Spinal cord (tissue), 10 donors: Measurements from ENCODE around the gene CST9. TPM values are rescaled to one million over a fixed set of nuclear protein-coding genes. Genes with fewer than 3 reads are reported as not detected.
A peak's percentile ranks its signal among the peaks of the same experiment; 100 is the strongest.

Experiments used
- DNase-seq, 6 donors: peaks; one replicate each; pipeline versions ENCODE4 v3.0.0 to v3.0.0-alpha.2; 2013 to 2015; ENCODE audit warnings: low spot score in 6 of 6, low read depth in 4 of 6
- H3K27ac ChIP-seq: one replicate; pipeline ENCODE4 v1.5.1; 2013; ENCODE audit warnings: low read depth, low read length, control low read depth
- H3K27me3 ChIP-seq: one replicate; pipeline ENCODE4 v1.6.1; 2013; ENCODE audit warnings: low read length; ENCODE audit not compliant: control insufficient read depth, insufficient read depth
- H3K36me3 ChIP-seq: one replicate; pipeline ENCODE4 v1.6.1; 2013; ENCODE audit warnings: low read length; ENCODE audit not compliant: control insufficient read depth, insufficient read depth
- H3K4me1 ChIP-seq: one replicate; pipeline ENCODE4 v1.6.1; 2013; ENCODE audit warnings: low read length; ENCODE audit not compliant: control insufficient read depth, insufficient read depth
- H3K4me3 ChIP-seq: one replicate; pipeline ENCODE4 v1.5.1; 2013; ENCODE audit warnings: low read depth, low read length, control low read depth
- H3K9me3 ChIP-seq: one replicate; pipeline ENCODE4 v1.6.1; 2013; ENCODE audit warnings: low read length; ENCODE audit not compliant: control insufficient read depth, insufficient read depth
- WGBS: methylation state at CpG from one replicate; pipeline ENCODE4 v1.1.5; 2013; ENCODE audit warnings: missing lambda C conversion rate; ENCODE audit not compliant: insufficient coverage; 5-methylcytosine and 5-hydroxymethylcytosine counted together
- long read RNA-seq, 4 donors: transcript quantifications; one replicate each; lab custom pipeline, GENCODE V29; 2026
- polyA plus RNA-seq, 2 donors: library from polyadenylated mRNA; unstranded; fragments of 120-200 nt; gene quantifications; one replicate each; pipeline ENCODE4 v1.2.1, GENCODE V29; 2013; ENCODE audit not compliant: insufficient read length in 2 of 2
- total RNA-seq, 2 donors: library from RNA; depleted of rRNA in 1 of 2; stranded (reverse); fragments of 120-200 nt in 1 of 2; fragments of >200 nt in 1 of 2; gene quantifications; one replicate each; pipeline versions ENCODE4 v1.2.3 to v1.2.4, GENCODE V29; 2013 to 2014
- donor health status: healthy.

Gene CST9, protein sequence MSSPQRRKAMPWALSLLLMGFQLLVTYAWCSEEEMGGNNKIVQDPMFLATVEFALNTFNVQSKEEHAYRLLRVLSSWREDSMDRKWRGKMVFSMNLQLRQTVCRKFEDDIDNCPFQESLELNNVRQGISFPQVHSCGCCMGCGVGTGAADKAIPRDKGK
- total RNA-seq (not detected), polyA plus RNA-seq (not detected)
- long read RNA-seq, donor 1, result 0 reads
- long read RNA-seq, donor 2, result 0 reads
- long read RNA-seq, donor 3, result 0 reads
- long read RNA-seq, donor 4, result 0 reads

DNA sequence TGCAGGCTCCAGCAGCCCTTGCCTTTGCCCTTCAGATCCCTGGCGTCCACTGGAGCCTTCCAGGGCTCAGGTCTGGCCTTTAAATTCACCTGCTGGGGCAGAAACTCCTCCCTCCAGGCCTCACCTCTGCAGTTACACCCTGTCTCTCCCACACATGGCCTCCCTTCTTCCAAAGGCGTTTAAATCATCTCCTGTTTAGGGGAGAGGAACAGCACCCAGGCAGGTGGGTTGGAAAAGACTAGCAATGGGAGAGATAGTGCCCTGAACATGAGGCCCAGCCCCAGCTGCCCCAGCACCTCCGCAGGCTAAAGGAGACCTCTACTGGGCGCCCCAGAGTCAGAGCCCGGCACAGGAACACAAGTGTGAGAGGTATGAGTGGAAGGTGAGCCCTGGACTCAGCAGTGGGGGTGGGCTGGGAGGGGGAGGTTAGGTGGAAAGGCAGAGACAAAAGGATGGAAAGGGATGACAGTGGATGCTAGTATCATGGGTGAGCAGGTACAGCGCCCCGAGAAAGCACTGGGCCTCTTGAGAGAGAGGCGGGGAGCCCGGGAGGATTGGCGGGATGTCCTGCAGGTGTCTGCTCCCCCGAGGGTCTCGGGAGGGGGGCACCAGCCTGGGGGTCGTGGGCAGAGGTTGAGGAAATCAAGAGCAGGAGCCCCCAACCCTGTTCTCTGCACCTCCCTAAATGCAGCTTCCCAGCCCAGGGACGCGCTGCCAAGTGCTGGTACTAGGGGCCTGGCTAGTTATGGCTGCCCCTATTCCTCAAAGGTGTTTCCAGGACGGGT is at the start of gene CST9:
Gene CST9 (minus strand): TSS at position 51 of the 785 bp plus-strand sequence. CDS start 53 bp downstream, outside the sequence.
- H3K27me3 ChIP-seq, result no peaks in the 10 kb centered on the region
- H3K27ac ChIP-seq, result no peak within 1 kb of the TSS
- DNase-seq, result no peak
- no peaks in the 10 kb centered on the region for H3K9me3 ChIP-seq
- H3K4me1 ChIP-seq, result peaks cover 31% of the 10 kb centered on the region
- no peak within 1 kb of the TSS for H3K4me3 ChIP-seq
- no peaks in the 10 kb centered on the region for H3K36me3 ChIP-seq
- 76% methylated on average over 14 of the region's 16 CpGs for WGBS

DNA sequence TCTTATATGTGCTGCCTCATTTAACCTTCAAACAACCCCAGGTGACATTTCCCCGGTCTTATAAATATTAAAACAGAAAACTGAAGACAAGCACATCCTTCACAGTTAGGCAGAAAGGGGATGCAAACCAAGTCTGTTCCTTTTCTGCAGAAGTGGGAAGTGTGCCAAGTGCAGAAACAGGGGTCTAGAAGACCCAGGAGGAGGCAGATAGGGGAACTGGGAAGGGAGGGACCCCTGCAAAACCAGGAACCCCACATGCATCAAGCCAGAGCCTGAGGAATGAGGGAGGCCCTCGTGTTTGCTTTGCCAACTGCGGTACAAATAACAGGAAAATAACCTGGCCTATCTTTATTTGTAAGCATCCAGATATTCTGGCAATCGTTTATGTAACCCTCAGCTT is 49.0 kb upstream of the CST9 start:
- H3K27me3 ChIP-seq, result no peaks in the 10 kb centered on the region
- H3K4me1 ChIP-seq, result peaks cover 41% of the 10 kb centered on the region
- 33% methylated on average over 3 of the region's 4 CpGs for WGBS
- peak in 1 of 6 donors; percentile 31 for DNase-seq
- H3K4me3 ChIP-seq, result no peak overlapping the region
- peak overlapping the region; percentile 4 for H3K27ac ChIP-seq
- H3K36me3 ChIP-seq, result no peaks in the 10 kb centered on the region
- no peaks in the 10 kb centered on the region for H3K9me3 ChIP-seq

DNA sequence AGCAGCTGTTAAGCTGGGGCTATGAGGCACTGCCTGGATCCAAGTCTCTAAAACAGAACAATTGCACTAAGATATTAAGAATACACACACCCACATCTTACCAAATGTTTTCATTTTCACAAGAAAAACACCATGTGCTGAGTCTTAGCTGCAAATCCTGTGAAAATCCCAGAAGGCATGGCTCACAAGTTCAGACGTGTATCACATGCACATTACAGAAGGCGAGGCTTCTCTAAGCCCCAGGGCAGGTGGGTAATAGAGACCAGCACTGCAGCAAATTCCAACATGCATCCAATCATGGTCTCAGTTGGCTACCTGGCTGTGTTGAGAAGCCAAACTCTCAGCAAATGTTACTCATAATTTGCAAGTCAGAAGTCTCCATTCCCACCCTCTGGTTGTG is 48.3 kb upstream of the CST9 start:
- WGBS, result 75% methylated on average over 2 of the region's 2 CpGs
- Histone ChIP-seq H3K36me3 (no peaks in the 10 kb centered on the region), H3K27ac (peak overlapping the region; percentile 4), H3K9me3 (no peaks in the 10 kb centered on the region), H3K4me3 (no peak overlapping the region), H3K4me1 (peaks cover 41% of the 10 kb centered on the region), H3K27me3 (no peaks in the 10 kb centered on the region)
- DNase-seq, result no peak

DNA sequence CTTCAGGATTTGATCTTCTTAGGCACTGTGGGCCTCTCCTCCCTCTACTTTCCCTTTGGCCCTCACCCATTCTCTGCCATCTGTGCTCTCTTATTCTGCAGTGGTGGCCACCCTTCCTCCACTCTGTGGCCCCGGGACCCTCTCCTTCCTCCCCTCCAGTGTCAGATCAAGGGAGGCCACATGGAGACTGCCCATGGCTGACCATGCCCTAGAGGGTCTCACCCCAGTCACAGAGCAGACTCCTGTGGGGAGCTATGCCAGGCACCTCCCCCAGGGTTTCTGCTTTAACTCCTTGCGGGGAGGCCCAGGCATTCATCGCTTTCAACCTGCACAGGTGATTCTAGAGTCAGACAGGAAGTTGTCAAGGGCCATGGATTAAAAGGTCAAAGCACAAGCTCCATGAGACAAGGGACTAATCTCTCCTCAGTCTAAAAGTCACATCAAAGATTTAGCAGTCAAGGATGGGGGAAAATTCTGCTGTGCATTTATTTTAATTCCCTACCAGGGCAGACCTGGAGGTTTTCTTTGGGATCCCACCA is 47.8 kb upstream of the CST9 start:
- DNase-seq, result no peak
- Histone ChIP-seq H3K9me3 (no peaks in the 10 kb centered on the region), H3K36me3 (no peaks in the 10 kb centered on the region), H3K27me3 (no peaks in the 10 kb centered on the region), H3K27ac (no peak overlapping the region), H3K4me1 (peaks cover 41% of the 10 kb centered on the region), H3K4me3 (no peak overlapping the region)
- WGBS, result 94% methylated on average over 3 of the region's 3 CpGs

DNA sequence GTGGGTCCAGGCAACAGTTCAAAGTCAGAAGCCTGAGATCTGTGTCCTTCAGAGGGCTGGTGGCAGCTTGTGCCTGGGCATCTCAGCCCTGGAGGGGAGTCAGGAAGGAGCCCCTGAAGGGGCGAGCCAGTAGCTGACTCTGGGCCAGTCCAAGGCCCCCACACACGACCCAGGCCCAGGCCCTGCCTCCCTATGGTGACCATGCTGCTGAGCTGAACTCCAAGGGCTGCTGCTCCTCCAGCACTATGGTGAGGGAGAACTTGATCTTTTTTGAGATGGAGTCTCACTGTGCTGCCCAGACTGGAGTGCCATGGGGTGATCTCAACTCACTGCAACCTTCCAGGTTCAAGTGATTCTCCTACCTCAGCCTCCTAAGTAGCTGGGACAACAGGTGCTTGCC is 47.2 kb upstream of the CST9 start:
- DNase-seq, result no peak
- no peaks in the 10 kb centered on the region for H3K9me3 ChIP-seq
- 81% methylated on average over 2 of the region's 2 CpGs for WGBS
- H3K4me3 ChIP-seq, result no peak overlapping the region
- H3K27me3 ChIP-seq, result no peaks in the 10 kb centered on the region
- H3K36me3 ChIP-seq, result no peaks in the 10 kb centered on the region
- no peak overlapping the region for H3K27ac ChIP-seq
- peaks cover 41% of the 10 kb centered on the region for H3K4me1 ChIP-seq

DNA sequence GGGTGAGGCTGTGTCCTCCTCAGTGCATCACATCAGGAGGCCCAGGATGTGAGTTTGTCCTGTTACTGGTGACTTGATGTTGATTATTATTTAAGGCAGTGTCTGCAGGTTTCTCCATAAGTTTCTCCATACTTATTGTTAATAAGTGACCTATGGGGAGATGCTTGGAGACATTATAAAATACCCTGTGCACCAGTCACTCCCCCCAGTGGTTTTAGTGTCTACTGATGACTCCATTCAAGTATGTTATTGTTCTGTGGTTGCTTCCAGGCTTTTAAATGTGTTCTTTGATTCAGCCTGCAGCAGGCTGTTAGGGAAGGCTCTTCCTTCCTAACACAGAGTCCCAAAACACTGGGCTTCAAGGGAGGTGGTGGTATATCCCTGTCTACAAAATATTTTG is 46.7 kb upstream of the CST9 start:
- Histone ChIP-seq H3K4me3 (no peak overlapping the region), H3K9me3 (no peaks in the 10 kb centered on the region), H3K27me3 (no peaks in the 10 kb centered on the region), H3K4me1 (peaks cover 40% of the 10 kb centered on the region), H3K27ac (no peak overlapping the region), H3K36me3 (no peaks in the 10 kb centered on the region)
- DNase-seq, result no peak

DNA sequence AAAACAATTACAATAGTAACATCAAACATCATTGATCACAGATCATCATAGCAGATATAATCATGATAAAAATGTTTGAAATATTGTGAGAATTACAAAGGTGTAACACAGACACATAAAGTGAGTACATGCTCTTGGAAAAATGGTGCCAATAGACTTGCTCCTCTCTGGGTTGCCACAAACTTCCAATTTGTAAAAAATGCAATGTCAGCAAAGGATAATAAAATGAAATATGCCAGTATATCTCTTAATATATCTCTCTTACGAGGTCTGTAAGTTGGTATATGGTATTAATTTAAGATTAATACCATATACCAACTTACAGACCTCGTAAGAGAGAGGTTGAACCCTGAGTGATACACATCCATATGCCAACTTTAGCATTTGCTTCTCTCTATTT is 45.4 kb upstream of the CST9 start:
- no peaks in the 10 kb centered on the region for H3K9me3 ChIP-seq
- H3K4me1 ChIP-seq, result peaks cover 31% of the 10 kb centered on the region
- no peak overlapping the region for H3K4me3 ChIP-seq
- no peaks in the 10 kb centered on the region for H3K36me3 ChIP-seq
- H3K27me3 ChIP-seq, result no peaks in the 10 kb centered on the region
- no peak for DNase-seq
- WGBS, result no CpG with 5 or more reads among the region's 2 CpGs
- H3K27ac ChIP-seq, result no peak overlapping the region

DNA sequence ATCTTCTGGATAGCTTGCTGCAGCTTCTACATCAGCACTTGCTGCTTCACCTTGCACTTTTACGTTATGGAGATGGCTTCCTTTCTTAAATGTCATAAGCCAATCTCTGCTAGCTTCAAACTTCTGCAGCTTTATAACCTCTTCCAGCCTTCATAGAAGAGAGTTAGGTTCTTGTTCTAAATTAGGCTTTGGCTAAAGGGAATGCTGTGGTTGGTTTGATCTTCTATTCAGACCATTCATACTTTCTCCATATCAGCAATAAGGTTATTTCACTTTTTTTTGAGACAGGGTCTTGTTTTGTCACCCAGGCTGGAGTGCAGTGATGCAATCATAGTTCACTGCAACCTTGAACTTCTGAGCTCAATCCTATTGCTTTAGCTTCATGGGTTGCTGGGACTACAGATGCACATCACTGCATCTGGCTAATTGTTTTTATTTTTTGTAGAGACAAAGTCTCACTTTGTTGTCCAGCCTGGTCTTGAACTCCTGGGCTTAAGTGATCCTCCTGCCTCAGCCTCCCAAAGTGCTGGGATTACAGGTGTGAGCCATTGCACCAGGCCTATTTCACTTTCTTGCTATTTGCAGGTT is 44.2 kb upstream of the CST9 start:
- no CpG with 5 or more reads among the region's 1 CpG for WGBS
- Histone ChIP-seq H3K27me3 (no peaks in the 10 kb centered on the region), H3K9me3 (no peaks in the 10 kb centered on the region), H3K36me3 (no peaks in the 10 kb centered on the region), H3K4me1 (peaks cover 23% of the 10 kb centered on the region), H3K4me3 (no peak overlapping the region), H3K27ac (no peak overlapping the region)
- DNase-seq, result no peak

DNA sequence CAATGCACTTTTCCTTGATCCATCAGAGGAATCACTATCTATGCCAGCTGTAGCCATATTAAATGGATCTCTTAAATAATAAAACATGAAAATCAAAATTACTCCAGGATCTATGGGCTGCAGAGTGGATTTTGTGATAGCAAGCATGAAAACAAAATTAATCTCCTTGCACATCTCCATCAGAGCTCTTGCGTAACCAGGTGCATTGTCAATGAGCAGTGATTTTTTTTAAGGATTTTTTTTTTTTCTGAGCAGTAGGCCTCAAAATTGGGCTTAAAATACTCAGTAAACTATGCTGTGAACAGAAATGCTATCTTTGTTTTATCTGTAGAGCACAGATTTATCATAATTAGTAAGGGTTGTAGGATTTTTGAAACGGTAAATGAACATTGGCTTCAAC is 43.5 kb upstream of the CST9 start:
- no CpG with 5 or more reads among the region's 2 CpGs for WGBS
- Histone ChIP-seq H3K9me3 (no peaks in the 10 kb centered on the region), H3K4me1 (peaks cover 16% of the 10 kb centered on the region), H3K27me3 (no peaks in the 10 kb centered on the region), H3K27ac (no peak overlapping the region), H3K4me3 (no peak overlapping the region), H3K36me3 (no peaks in the 10 kb centered on the region)
- DNase-seq, result no peak
